SK-N-MC (cell line): ENCODE measurements around the gene DOCK1.

Source experiments
- EZH2 ChIP-seq: fragments of 200-600 bp; sonication (generic); IDR thresholded peaks from one replicate; pipeline ENCODE4 v1.6.1; 2017; ENCODE audit warnings: antibody characterized with exemption
- POLR2AphosphoS5 ChIP-seq: IDR thresholded peaks from 2 replicates; pipeline ENCODE4 v1.6.1; 2012; ENCODE audit warnings: mild to moderate bottlenecking, low read depth, low read length, borderline replicate concordance

- no peak for TF ChIP-seq EZH2
- no peak for TF ChIP-seq POLR2AphosphoS5
Measured at GRCh38 chr10:127228195-127228787, 323.1 kb downstream of the DOCK1 start.
